K562 (cell line): ENCODE results near the gene PHEX. TPM values are rescaled to one million over a fixed set of nuclear protein-coding genes. Genes with fewer than 3 reads are reported as not detected.
A peak's percentile ranks its signal among the peaks of the same experiment; 100 is the strongest.

Experiments used
- ATAC-seq: fragments of 200-7000 bp; cut with Tn5 transposase; 3 replicates; pipeline ENCODE4 v1.9.1; 2020; ENCODE audit warnings: moderate library complexity
- BruUV-seq: library from RNA; stranded (reverse); fragments of 400-500 nt; replicated peaks from 2 replicates; lab custom pipeline; 2021; lab: Mats Ljungman, UMichigan
- CTCF ChIA-PET: fragments of 300-600 bp; formaldehyde crosslinking; extraction: SDS; loops from one replicate; lab custom pipeline; 2021; ENCODE audit warnings: low intra/inter-chr PET ratio; lab: Yijun Ruan, JAX
- POLR2A ChIA-PET: fragments of 300-600, 350-650 bp; sonication (Branson Sonifier 250); formaldehyde crosslinking; extraction: SDS; loops from one replicate; lab custom pipeline; 2021; ENCODE audit warnings: antibody characterized with exemption, inconsistent platforms; lab: Yijun Ruan, JAX
- DNase-seq, 4 experiments: peaks; one replicate each; pipeline versions ENCODE4 v3.0.0 to v3.0.0-alpha.2; 2011 to 2018; ENCODE audit warnings: low spot score in 3 of 4, mixed read lengths in 3 of 4; ENCODE audit errors: extremely low read depth in 1 of 4
- FAIRE-seq: peaks from 2 replicates; lab custom pipeline; 2011; peaks lifted over from hg19 to GRCh38; lab: Jason Lieb, UNC
- H2AFZ ChIP-seq: 2 replicates; pipeline ENCODE4 v1.6.0; 2011; ENCODE audit warnings: low read depth, low read length, control low read depth, inconsistent platforms
- H3K27ac ChIP-seq: fragments of 200-600 bp; 3 replicates; pipeline ENCODE4 v1.8.0; 2011; ENCODE audit warnings: low read depth, mild to moderate bottlenecking, control low read depth, inconsistent platforms, low read length, moderate library complexity, mixed read lengths; ENCODE audit errors: extremely low read depth
- H3K27me3 ChIP-seq, 2 experiments: fragments of 300-600 bp in 1 of 2; 2 replicates in 1 of 2; 3 replicates in 1 of 2; pipeline versions ENCODE4 v1.6.0 to v1.8.0; 2011; ENCODE audit warnings: inconsistent platforms in 2 of 2, low read length in 2 of 2, mild to moderate bottlenecking in 1 of 2, mixed read lengths in 1 of 2, moderate library complexity in 1 of 2; ENCODE audit not compliant: control insufficient read depth in 2 of 2, insufficient read depth in 2 of 2
- H3K36me3 ChIP-seq: fragments of 300-600 bp; 3 replicates; pipeline ENCODE4 v1.8.0; 2011; ENCODE audit warnings: mild to moderate bottlenecking, low read length, inconsistent platforms; ENCODE audit not compliant: control insufficient read depth, insufficient read depth
- H3K4me1 ChIP-seq, 2 experiments: fragments of 200-600 bp in 1 of 2; replicated peaks in 1 of 2; 2 replicates in 1 of 2; 3 replicates in 1 of 2; pipeline versions ENCODE4 v1.5.1 to v1.8.0; 2011; ENCODE audit warnings: inconsistent platforms in 2 of 2, low read length in 2 of 2, mild to moderate bottlenecking in 1 of 2, mixed read lengths in 1 of 2, moderate library complexity in 1 of 2; ENCODE audit not compliant: control insufficient read depth in 2 of 2, insufficient read depth in 2 of 2
- H3K4me2 ChIP-seq: 2 replicates; pipeline ENCODE4 v1.6.1; 2011; ENCODE audit warnings: low read length, control low read depth, inconsistent platforms, mixed read lengths; ENCODE audit not compliant: insufficient read depth
- H3K4me3 ChIP-seq: fragments of 200-600 bp; sonication (generic), shearing (Covaris generic); 2 replicates; pipeline ENCODE4 v1.5.1; 2016; ENCODE audit warnings: control low read depth, inconsistent platforms
- H3K79me2 ChIP-seq: fragments of 200-600 bp; 3 replicates; pipeline ENCODE4 v1.8.0; 2011; ENCODE audit warnings: low read length, inconsistent platforms; ENCODE audit not compliant: control insufficient read depth, insufficient read depth
- H3K9ac ChIP-seq, 2 experiments: 2 replicates each; pipeline versions ENCODE4 v1.6.0 to v1.6.1; 2011; ENCODE audit warnings: low read depth in 2 of 2, low read length in 2 of 2, control low read depth in 1 of 2, inconsistent platforms in 1 of 2, mild to moderate bottlenecking in 1 of 2, mixed read lengths in 1 of 2; ENCODE audit not compliant: insufficient read depth in 1 of 2
- H3K9me1 ChIP-seq: one replicate; pipeline ENCODE4 v1.6.0; 2011; ENCODE audit warnings: inconsistent platforms, mild to moderate bottlenecking, low read length, moderate library complexity; ENCODE audit not compliant: control insufficient read depth, insufficient read depth
- H3K9me3 ChIP-seq: replicated peaks from 2 replicates; pipeline ENCODE4 v1.5.1; 2011; ENCODE audit warnings: low read depth, low read length, inconsistent platforms; ENCODE audit not compliant: control insufficient read depth, insufficient read depth
- H4K20me1 ChIP-seq: replicated peaks from 2 replicates; pipeline ENCODE4 v1.6.1; 2011; ENCODE audit warnings: low read length, inconsistent platforms, mixed read lengths; ENCODE audit not compliant: control insufficient read depth, insufficient read depth
- ARID2 ChIP-seq: fragments of 450-650 bp; IDR thresholded peaks from 2 replicates; pipeline ENCODE4 v1.6.1; 2017; ENCODE audit warnings: antibody characterized with exemption, mild to moderate bottlenecking
- DPF2 ChIP-seq: fragments of 450-650 bp; IDR thresholded peaks from 2 replicates; pipeline ENCODE4 v1.6.1; 2016
- FOXP1 ChIP-seq: sonication (generic); formaldehyde crosslinking; IDR thresholded peaks from 2 replicates; pipeline ENCODE4 v1.8.0; 2022; ENCODE audit warnings: mild to moderate bottlenecking, missing genetic modification reagents
- GMEB1 ChIP-seq: fragments of 250-450 bp; sonication (Bioruptor Pico); IDR thresholded peaks from 2 replicates; pipeline ENCODE4 v1.4.0; 2020; ENCODE audit warnings: mild to moderate bottlenecking
- HCFC1 ChIP-seq: IDR thresholded peaks from 2 replicates; pipeline ENCODE4 v1.6.1; 2012; ENCODE audit warnings: low read depth, low read length, improper control_type of control experiment
- PPARD ChIP-seq: fragments of 250-450 bp; sonication (Bioruptor Pico); IDR thresholded peaks from 2 replicates; pipeline ENCODE4 v1.8.0; 2022; ENCODE audit warnings: inconsistent platforms, mild to moderate bottlenecking, moderate library complexity
- RB1 ChIP-seq: fragments of 450-650 bp; IDR thresholded peaks from 2 replicates; pipeline ENCODE4 v1.6.1; 2017; ENCODE audit warnings: low read depth, mild to moderate bottlenecking
- SNIP1 ChIP-seq: fragments of 450-650 bp; IDR thresholded peaks from 2 replicates; pipeline ENCODE4 v1.7.1; 2017; ENCODE audit warnings: low read depth, mild to moderate bottlenecking
- TOE1 ChIP-seq, 2 experiments: fragments of 450-650 bp in 1 of 2; sonication (generic) in 1 of 2; formaldehyde crosslinking in 1 of 2; IDR thresholded peaks; 2 replicates each; pipeline versions ENCODE4 v1.7.1 to v1.8.0; 2016 to 2022; ENCODE audit warnings: borderline replicate concordance in 2 of 2, mild to moderate bottlenecking in 2 of 2, antibody characterized with exemption in 1 of 2, inconsistent platforms in 1 of 2, low read depth in 1 of 2, missing genetic modification reagents in 1 of 2, moderate library complexity in 1 of 2
- ZFP30 ChIP-seq: fragments of 250-450 bp; sonication (Bioruptor Pico); IDR thresholded peaks from 2 replicates; pipeline ENCODE4 v1.8.0; 2022; ENCODE audit warnings: moderate library complexity, mild to moderate bottlenecking, inconsistent platforms, borderline replicate concordance
- ZNF175 ChIP-seq: fragments of 200-800 bp; sonication (Bioruptor generic); IDR thresholded peaks from 2 replicates; pipeline ENCODE4 v1.6.1; 2016; ENCODE audit warnings: low read depth, mild to moderate bottlenecking, missing genetic modification characterization, missing compliant biosample characterization
- WGBS: fragments of 100-300 bp; shearing (Covaris generic); methylation state at CpG from one replicate; pipeline ENCODE4 v1.1.6; 2016; ENCODE audit warnings: low coverage, mixed read lengths; ENCODE audit not compliant: insufficient coverage; ENCODE audit errors: missing lambda C conversion rate; 5-methylcytosine and 5-hydroxymethylcytosine counted together
- in situ Hi-C: fragments of 300-500 bp; cut with MboI; formaldehyde crosslinking; loops from 4 replicates; pipeline ENCODE4 v1.15.0; 2018; ENCODE audit warnings: inconsistent platforms, mixed read lengths
- intact Hi-C: fragments of 100-400 bp; cut with micrococcal nuclease; formaldehyde crosslinking; loops from 2 replicates; pipeline ENCODE4 v1.14.2; 2022
- polyA plus RNA-seq, 8 experiments: library from polyadenylated mRNA; depleted of rRNA in 4 of 8; stranded (reverse) in 5 of 8; unstranded in 3 of 8; fragments of >200 nt; fragmentation: Nextera tagmentation in 2 of 8; fragmentation: Illumina TruSeq in 1 of 8; extraction: Ambion mirVana in 2 of 8; extraction: Trizol in 1 of 8; gene quantifications; 2 replicates each; pipeline versions ENCODE4 v1.2.1 to v1.2.3, GENCODE V29; 2011 to 2014; ENCODE audit warnings: inconsistent platforms in 1 of 8, missing spikeins in 1 of 8
- total RNA-seq, 7 experiments: library from RNA; depleted of rRNA in 6 of 7; stranded (reverse); fragments of >200 nt in 6 of 7; fragmentation: Illumina TruSeq in 2 of 7; extraction: Trizol in 2 of 7; gene quantifications; 2 replicates each; pipeline versions ENCODE4 v1.2.1 to v1.2.3, GENCODE V29; 2011 to 2021; ENCODE audit warnings: low replicate concordance in 1 of 7
- TF ChIP-seq, protein P1 (sequence below): fragments of 250-450 bp; sonication (Bioruptor Pico); IDR thresholded peaks from 2 replicates; pipeline ENCODE4 v1.5.0; 2020; ENCODE audit warnings: mild to moderate bottlenecking, borderline replicate concordance
- TF ChIP-seq, protein P2 (sequence below): fragments of 250-450 bp; sonication (Bioruptor Pico); IDR thresholded peaks from 2 replicates; pipeline ENCODE4 v1.4.0; 2020

PHEX gene
- total and polyA plus RNA-seq, 9 of the 15 experiments (the other 6 are each of a cell fraction or from before 2014, with no cell fraction given) = 0.01 to 0.11 (median 0.04) TPM; not detected in 6

GRCh38 chrX:22278375-22278774, 246.2 kb downstream of the PHEX start:
- intact Hi-C loops = no loop called here
- WGBS = 0% methylated on average over 2 of the region's 3 CpGs
- no peak overlapping the region for H2AFZ ChIP-seq
- no peaks in the 10 kb centered on the region for H3K27me3 ChIP-seq
- no peak for ATAC-seq
- no peak overlapping the region for H3K4me3 ChIP-seq
- H3K9me1 ChIP-seq = no peaks in the 10 kb centered on the region
- no TSS peak for BruUV-seq
- H3K9me3 ChIP-seq = no peaks in the 10 kb centered on the region
- no peak overlapping the region for H3K9ac ChIP-seq
- no peak overlapping the region for H3K27ac ChIP-seq
- TF ChIP-seq GMEB1 (no peak), DPF2 (no peak), TOE1 (IDR thresholded peaks at IDR 0.05; ENCODE audit: borderline replicate concordance) (no peak), TOE1 (CRISPR knock-in tag; IDR thresholded peaks at IDR 0.05; ENCODE audit: borderline replicate concordance, low read depth) (no peak), SNIP1 (no peak), FOXP1 (no peak), PPARD (CRISPR knock-in tag) (no peak), HCFC1 (no peak), ARID2 (no peak), ZFP30 (CRISPR knock-in tag) (no peak), ZNF175 (no peak), RB1 (no peak)
- TF ChIP-seq, protein P1, sequence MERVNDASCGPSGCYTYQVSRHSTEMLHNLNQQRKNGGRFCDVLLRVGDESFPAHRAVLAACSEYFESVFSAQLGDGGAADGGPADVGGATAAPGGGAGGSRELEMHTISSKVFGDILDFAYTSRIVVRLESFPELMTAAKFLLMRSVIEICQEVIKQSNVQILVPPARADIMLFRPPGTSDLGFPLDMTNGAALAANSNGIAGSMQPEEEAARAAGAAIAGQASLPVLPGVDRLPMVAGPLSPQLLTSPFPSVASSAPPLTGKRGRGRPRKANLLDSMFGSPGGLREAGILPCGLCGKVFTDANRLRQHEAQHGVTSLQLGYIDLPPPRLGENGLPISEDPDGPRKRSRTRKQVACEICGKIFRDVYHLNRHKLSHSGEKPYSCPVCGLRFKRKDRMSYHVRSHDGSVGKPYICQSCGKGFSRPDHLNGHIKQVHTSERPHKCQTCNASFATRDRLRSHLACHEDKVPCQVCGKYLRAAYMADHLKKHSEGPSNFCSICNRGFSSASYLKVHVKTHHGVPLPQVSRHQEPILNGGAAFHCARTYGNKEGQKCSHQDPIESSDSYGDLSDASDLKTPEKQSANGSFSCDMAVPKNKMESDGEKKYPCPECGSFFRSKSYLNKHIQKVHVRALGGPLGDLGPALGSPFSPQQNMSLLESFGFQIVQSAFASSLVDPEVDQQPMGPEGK (CRISPR knock-in tag) = no peak
- TF ChIP-seq, protein P2, sequence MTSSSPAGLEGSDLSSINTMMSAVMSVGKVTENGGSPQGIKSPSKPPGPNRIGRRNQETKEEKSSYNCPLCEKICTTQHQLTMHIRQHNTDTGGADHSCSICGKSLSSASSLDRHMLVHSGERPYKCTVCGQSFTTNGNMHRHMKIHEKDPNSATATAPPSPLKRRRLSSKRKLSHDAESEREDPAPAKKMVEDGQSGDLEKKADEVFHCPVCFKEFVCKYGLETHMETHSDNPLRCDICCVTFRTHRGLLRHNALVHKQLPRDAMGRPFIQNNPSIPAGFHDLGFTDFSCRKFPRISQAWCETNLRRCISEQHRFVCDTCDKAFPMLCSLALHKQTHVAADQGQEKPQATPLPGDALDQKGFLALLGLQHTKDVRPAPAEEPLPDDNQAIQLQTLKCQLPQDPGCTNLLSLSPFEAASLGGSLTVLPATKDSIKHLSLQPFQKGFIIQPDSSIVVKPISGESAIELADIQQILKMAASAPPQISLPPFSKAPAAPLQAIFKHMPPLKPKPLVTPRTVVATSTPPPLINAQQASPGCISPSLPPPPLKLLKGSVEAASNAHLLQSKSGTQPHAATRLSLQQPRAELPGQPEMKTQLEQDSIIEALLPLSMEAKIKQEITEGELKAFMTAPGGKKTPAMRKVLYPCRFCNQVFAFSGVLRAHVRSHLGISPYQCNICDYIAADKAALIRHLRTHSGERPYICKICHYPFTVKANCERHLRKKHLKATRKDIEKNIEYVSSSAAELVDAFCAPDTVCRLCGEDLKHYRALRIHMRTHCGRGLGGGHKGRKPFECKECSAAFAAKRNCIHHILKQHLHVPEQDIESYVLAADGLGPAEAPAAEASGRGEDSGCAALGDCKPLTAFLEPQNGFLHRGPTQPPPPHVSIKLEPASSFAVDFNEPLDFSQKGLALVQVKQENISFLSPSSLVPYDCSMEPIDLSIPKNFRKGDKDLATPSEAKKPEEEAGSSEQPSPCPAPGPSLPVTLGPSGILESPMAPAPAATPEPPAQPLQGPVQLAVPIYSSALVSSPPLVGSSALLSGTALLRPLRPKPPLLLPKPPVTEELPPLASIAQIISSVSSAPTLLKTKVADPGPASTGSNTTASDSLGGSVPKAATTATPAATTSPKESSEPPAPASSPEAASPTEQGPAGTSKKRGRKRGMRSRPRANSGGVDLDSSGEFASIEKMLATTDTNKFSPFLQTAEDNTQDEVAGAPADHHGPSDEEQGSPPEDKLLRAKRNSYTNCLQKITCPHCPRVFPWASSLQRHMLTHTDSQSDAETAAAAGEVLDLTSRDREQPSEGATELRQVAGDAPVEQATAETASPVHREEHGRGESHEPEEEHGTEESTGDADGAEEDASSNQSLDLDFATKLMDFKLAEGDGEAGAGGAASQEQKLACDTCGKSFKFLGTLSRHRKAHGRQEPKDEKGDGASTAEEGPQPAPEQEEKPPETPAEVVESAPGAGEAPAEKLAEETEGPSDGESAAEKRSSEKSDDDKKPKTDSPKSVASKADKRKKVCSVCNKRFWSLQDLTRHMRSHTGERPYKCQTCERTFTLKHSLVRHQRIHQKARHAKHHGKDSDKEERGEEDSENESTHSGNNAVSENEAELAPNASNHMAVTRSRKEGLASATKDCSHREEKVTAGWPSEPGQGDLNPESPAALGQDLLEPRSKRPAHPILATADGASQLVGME = no peak
- no peaks in the 10 kb centered on the region for H3K36me3 ChIP-seq
- CTCF ChIA-PET = no interaction called here
- no peaks in the 10 kb centered on the region for H3K79me2 ChIP-seq
- POLR2A ChIA-PET = no interaction called here
- in situ Hi-C loops = no loop called here
- no peaks in the 10 kb centered on the region for H4K20me1 ChIP-seq
- no peak for FAIRE-seq
- no peak overlapping the region for H3K4me2 ChIP-seq
- H3K4me1 ChIP-seq = no peaks in the 10 kb centered on the region
- DNase-seq = peak in 1 of 4 experiments; percentile 7
